Midbrain (tissue), 1 donor: ENCODE results near the gene MRPS18B.
"Not testable (repeated sequence)": the region's sequence is repeated elsewhere in the genome, so short reads cannot be mapped to it uniquely, and the experiment has no call there.

Experiments
- DNase-seq: peaks from one replicate; lab custom pipeline; 2025; lab: John Stamatoyannopoulos, UW

MRPS18B gene

DNA sequence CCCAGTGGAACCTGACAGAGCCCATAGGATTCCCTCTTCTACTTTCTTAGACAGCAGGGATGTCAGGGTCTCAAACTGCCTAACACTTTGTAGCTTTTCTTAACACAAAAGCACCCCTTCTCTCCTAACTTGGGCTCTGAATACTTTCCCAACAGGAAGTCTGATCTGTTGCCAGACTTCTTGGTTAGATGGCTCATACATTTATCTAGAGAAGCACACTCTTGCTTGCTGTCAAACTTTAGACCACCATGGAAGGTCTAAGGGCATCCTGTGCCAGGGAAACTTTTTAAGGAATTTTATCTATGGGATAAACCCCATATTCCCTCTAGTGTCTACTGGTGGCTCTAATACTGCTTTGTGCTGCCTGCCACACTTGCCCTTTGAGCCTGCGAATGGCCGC, 26.0 kb downstream of the MRPS18B start:
- DNase-seq: no peak

DNA sequence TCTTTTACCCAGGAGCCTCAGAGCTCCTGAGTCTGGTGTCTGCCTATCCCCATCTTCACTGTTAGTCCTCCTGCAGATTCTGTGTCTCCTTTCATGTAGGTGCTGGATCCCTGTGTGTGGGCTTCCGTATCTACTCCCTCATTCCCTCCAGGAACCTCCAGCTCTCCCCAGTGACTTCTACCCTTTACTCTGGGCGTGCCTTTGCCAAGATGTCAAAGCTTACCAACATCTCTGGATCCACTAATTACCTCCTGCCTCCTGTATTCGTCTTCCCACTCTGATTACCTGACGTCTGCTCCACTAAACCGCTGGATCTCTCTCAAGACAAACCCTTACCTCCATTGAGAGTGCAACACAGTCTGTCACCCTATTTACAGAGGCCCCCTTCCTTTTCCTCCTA, 27.1 kb downstream of the MRPS18B start:
- no peak for DNase-seq

DNA sequence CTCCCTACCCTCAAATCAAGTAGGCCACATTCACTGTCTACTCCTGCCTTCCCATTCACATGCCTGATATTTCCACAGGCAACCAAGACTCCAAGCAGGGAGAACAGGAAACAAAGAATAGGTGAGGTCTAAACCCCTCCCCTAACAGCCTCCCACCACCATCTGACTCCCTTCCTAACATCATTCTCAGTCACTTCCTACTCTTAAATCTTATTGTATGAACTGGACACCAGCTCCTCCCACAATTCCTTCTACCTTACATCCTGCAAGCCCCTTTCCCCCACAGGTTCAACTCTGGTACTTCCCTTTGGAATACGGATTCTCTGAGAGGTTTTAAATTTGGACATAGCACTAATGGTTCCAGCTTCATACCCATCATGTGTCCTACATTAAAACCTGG, 28.3 kb downstream of the MRPS18B start:
- DNase-seq: no peak

- peak; percentile 95 for DNase-seq
Measured at GRCh38 chr6:30646450-30647241, 29.0 kb downstream of the MRPS18B start, which contains the start of gene C6orf136. TSS of gene C6orf136 (plus strand) at chr6:30647133. CDS start at chr6:30647232, 99 bp downstream.

DNA sequence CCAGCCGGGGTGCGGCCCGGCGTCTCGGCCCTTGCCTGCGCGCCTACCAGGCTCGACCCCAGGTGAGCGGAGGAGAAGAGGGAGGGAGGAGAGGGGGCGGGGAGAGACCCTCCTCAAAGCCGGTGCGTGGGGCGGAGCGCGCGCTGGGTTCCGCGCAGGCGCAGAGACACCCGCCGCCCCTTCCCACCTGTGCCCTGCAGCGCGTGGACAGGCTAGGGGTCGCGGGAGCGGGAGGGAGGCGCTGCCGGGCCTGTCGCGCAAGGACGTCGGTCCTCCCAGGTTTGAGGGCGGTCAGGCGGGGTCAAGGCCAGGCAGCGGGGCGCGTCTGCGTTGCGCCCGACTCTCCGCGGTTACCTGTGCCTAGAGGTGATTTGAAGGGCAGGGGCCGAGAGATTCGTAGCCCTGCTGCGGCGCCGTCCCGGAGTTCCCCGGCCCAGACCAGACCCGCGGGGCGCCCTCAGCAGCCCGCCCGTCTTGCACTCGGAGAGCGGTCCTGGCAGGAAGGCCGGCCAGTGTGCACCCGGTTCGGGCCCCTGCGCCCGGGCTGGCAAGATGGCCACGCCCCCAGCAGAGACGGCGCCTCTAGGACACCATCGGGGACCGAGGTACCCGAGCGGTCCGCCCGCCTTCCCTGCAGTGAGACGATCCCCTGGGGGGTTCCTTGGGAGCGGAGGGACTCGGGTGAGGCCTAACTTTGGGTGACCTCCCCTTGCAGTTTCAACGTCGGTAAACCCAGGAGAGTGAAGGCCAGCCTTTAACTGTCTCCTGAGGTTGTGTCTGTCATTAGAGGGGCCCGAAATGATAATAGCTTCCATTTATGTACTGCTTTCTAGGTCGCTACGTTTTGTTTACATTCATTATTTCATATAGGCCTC, 29.8 kb downstream of the MRPS18B start:
- DNase-seq: peak; percentile 80

DNA sequence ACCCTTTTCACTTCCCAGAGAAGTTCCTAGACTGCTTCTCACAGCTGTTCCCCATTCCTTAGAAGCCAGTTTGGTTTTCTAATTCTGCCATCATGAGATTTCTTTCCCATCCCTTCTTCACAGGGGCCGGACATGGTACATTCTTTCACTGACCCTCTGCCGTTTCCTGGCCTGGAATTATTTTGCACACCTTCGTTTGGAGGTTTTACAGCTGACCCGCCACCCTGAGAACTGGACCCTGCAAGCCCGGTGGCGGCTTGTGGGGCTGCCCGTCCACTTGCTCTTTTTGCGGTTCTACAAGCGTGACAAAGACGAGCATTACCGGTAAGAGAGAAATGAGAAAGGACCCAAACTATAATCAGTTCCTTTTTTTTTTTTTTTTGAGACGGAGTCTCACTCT, 33.5 kb downstream of the MRPS18B start:
- DNase-seq: no peak

GRCh38 chr6:30654798-30655742, 37.4 kb downstream of the MRPS18B start:
- DNase-seq: no peak

DNA sequence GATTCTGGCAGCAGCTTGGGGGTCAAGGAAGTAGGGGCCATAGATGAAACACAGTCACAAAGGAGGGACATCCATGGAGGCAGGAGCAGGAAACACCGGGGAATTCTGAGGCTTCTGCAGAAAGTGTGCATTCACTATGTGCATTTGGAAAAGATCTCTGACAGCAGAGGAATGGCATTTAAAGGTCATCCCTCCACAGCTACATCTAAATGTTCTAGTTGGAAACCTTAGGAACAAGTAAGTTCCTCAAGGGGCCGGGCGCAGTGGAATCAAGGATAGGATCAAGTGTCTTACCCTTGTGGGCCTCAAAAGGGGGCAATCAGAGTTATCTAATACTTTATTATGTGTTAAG, 38.1 kb downstream of the MRPS18B start:
- DNase-seq: no peak

- no peak for DNase-seq
Measured at GRCh38 chr6:30656513-30656912, 38.9 kb downstream of the MRPS18B start.

- no peak for DNase-seq
Measured at GRCh38 chr6:30657454-30657853, 39.8 kb downstream of the MRPS18B start.

- DNase-seq: not testable (repeated sequence)
Measured at GRCh38 chr6:30657922-30658321, 40.3 kb downstream of the MRPS18B start.

- no peak for DNase-seq
Measured at GRCh38 chr6:30664994-30665767, 47.5 kb downstream of the MRPS18B start.

- not testable (repeated sequence) for DNase-seq
Measured at GRCh38 chr6:30666300-30666699, 48.7 kb downstream of the MRPS18B start.

- no peak for DNase-seq
Measured at GRCh38 chr6:30670760-30671527, 53.3 kb downstream of the MRPS18B start.

GRCh38 chr6:30672445-30673253, 55.0 kb downstream of the MRPS18B start, which contains the start of gene DHX16:
TSS of gene DHX16 (minus strand) at chr6:30673006. CDS start at chr6:30672841, 165 bp downstream.
- peak; percentile 92 for DNase-seq
